Activated T-helper 2 cell treated with anti-CD3 and anti-CD28 coated beads, Interferon-gamma antibody, Interleukin-2, Interleukin-4, amounts not matched to agents 10 μg/mL and 5 μg/mL and 100 μg/mL, durations not matched to agents 14 hours and 24 hours and 36 hours (primary cell): ENCODE results near the gene GZMH. TPM values are rescaled to one million over a fixed set of nuclear protein-coding genes. Genes with fewer than 3 reads are reported as not detected.
"Not testable (repeated sequence)": the region's sequence is repeated elsewhere in the genome, so short reads cannot be mapped to it uniquely, and the experiment has no call there.

Experiments used
- DNase-seq: peaks from one replicate; pipeline ENCODE4 v3.0.0; 2021; ENCODE audit warnings: low spot score
- H3K27ac Mint-ChIP-seq: one replicate; pipeline ENCODE4 v1.8.0; 2021; ENCODE audit warnings: mixed read lengths
- H3K27me3 Mint-ChIP-seq: one replicate; pipeline ENCODE4 v1.8.0; 2021; ENCODE audit warnings: low read depth, mixed read lengths
- H3K36me3 Mint-ChIP-seq: one replicate; pipeline ENCODE4 v1.8.0; 2021; ENCODE audit warnings: low read depth, mixed read lengths
- H3K4me1 Mint-ChIP-seq: one replicate; pipeline ENCODE4 v1.8.0; 2021; ENCODE audit warnings: low read depth, mixed read lengths
- H3K4me3 Mint-ChIP-seq: one replicate; pipeline ENCODE4 v1.8.0; 2021; ENCODE audit warnings: low read depth, mild to moderate bottlenecking, moderate library complexity, mixed read lengths
- H3K9me3 Mint-ChIP-seq: one replicate; pipeline ENCODE4 v1.8.0; 2021; ENCODE audit warnings: mixed read lengths
- intact Hi-C: fragments of 100-400 bp; cut with micrococcal nuclease; formaldehyde crosslinking; loops from one replicate; pipeline ENCODE4 v1.15.1; 2023
- total RNA-seq: library from RNA; stranded (reverse); gene quantifications from 2 replicates; pipeline ENCODE4 v1.2.3, GENCODE V29; 2022

The GZMH gene
- total RNA-seq, result 12.6 and 14.0 TPM in 2 replicates

- Mint-ChIP-seq H3K36me3 (peaks cover 3% of the 10 kb centered on the region), H3K27ac (peak within 1 kb of the TSS; percentile 47), H3K9me3 (no peaks in the 10 kb centered on the region), H3K4me3 (no peak within 1 kb of the TSS), H3K27me3 (no peaks in the 10 kb centered on the region), H3K4me1 (peaks cover 76% of the 10 kb centered on the region)
- no peak for DNase-seq
- intact Hi-C loops, result loop anchor here (5.0 kb wide), 1 partner anchor 83 kb away; no protein-coding TSS in a partner anchor
Measured at GRCh38 chr14:24609655-24610344, at the start of gene GZMH. Gene GZMH, minus strand, starts transcription at chr14:24609685. Its CDS starts 72 bp downstream, at chr14:24609613.

- Mint-ChIP-seq H3K4me1 (peaks cover 28% of the 10 kb centered on the region), H3K9me3 (peaks cover 55% of the 10 kb centered on the region), H3K36me3 (peaks cover 37% of the 10 kb centered on the region)
- DNase-seq, intact Hi-C loops, H3K27me3 Mint-ChIP-seq, H3K27ac Mint-ChIP-seq, H3K4me3 Mint-ChIP-seq: not testable (repeated sequence)
Measured at GRCh38 chr14:24648361-24648760, 38.9 kb upstream of the GZMH start.

GRCh38 chr14:24639905-24640304 lies 30.4 kb upstream of the GZMH start:
- no peak for DNase-seq
- Mint-ChIP-seq H3K4me1 (peaks cover 60% of the 10 kb centered on the region), H3K27ac (peak overlapping the region; percentile 76), H3K36me3 (peaks cover 16% of the 10 kb centered on the region), H3K9me3 (peaks cover 4% of the 10 kb centered on the region), H3K27me3 (no peaks in the 10 kb centered on the region), H3K4me3 (peak overlapping the region; percentile 0)
- intact Hi-C loops, result loop anchor here (1.0 kb wide), 1 partner anchor 20 kb away; no protein-coding TSS in a partner anchor

- intact Hi-C loops, result loop anchor here (1.0 kb wide), 1 partner anchor 21 kb away; no protein-coding TSS in a partner anchor
- Mint-ChIP-seq H3K27me3 (no peaks in the 10 kb centered on the region), H3K27ac (peak overlapping the region; percentile 76), H3K9me3 (peaks cover 4% of the 10 kb centered on the region), H3K4me1 (peaks cover 64% of the 10 kb centered on the region), H3K36me3 (peaks cover 18% of the 10 kb centered on the region), H3K4me3 (peak overlapping the region; percentile 0)
- DNase-seq, result no peak
Measured at GRCh38 chr14:24639270-24639669, 29.8 kb upstream of the GZMH start.

GRCh38 chr14:24634158-24634557 lies 24.7 kb upstream of the GZMH start, which contains the start of gene GZMB:
Gene GZMB, minus strand, starts transcription at chr14:24634190. Its CDS starts 30 bp downstream, at chr14:24634160.
- H3K4me1 Mint-ChIP-seq, result peaks cover 75% of the 10 kb centered on the region

GRCh38 chr14:24633353-24633752 lies 23.9 kb upstream of the GZMH start:
- Mint-ChIP-seq H3K4me3 (peak overlapping the region; percentile 95), H3K36me3 (peaks cover 58% of the 10 kb centered on the region), H3K4me1 (peaks cover 69% of the 10 kb centered on the region), H3K27me3 (no peaks in the 10 kb centered on the region), H3K27ac (peak overlapping the region; percentile 93), H3K9me3 (peaks cover 4% of the 10 kb centered on the region)
- intact Hi-C loops, result no loop called here
- DNase-seq, result no peak

More at GRCh38 chr14:24634158-24634557, 24.7 kb upstream of the GZMH start, which contains the start of gene GZMB:
- DNase-seq, result peak; percentile 59
- Mint-ChIP-seq H3K27me3 (no peaks in the 10 kb centered on the region), H3K4me3 (peak within 1 kb of the TSS; percentile 95), H3K27ac (peak within 1 kb of the TSS; percentile 93), H3K36me3 (peaks cover 58% of the 10 kb centered on the region), H3K9me3 (peaks cover 4% of the 10 kb centered on the region)
- intact Hi-C loops, result loop anchor here (1.0 to 2.0 kb wide), 5 partner anchors 26 to 59 kb away; no protein-coding TSS in a partner anchor

- DNase-seq, result no peak
- no peaks in the 10 kb centered on the region for H3K27me3 Mint-ChIP-seq
- peak overlapping the region; percentile 95 for H3K4me3 Mint-ChIP-seq
- intact Hi-C loops, result no loop called here
- H3K9me3 Mint-ChIP-seq, result peaks cover 4% of the 10 kb centered on the region
- peak overlapping the region; percentile 93 for H3K27ac Mint-ChIP-seq
- peaks cover 61% of the 10 kb centered on the region for H3K36me3 Mint-ChIP-seq
- peaks cover 64% of the 10 kb centered on the region for H3K4me1 Mint-ChIP-seq
Measured at GRCh38 chr14:24632761-24633160, 23.3 kb upstream of the GZMH start.

- intact Hi-C loops, result no loop called here
- no peaks in the 10 kb centered on the region for H3K27me3 Mint-ChIP-seq
Measured at GRCh38 chr14:24632336-24632735, 22.9 kb upstream of the GZMH start.

GRCh38 chr14:24631749-24632335 lies 22.4 kb upstream of the GZMH start:
- DNase-seq, result no peak
- H3K36me3 Mint-ChIP-seq, result peaks cover 65% of the 10 kb centered on the region
- peak overlapping the region; percentile 93 for H3K27ac Mint-ChIP-seq
- peak overlapping the region; percentile 95 for H3K4me3 Mint-ChIP-seq
- intact Hi-C loops, result no loop called here
- peaks cover 60% of the 10 kb centered on the region for H3K4me1 Mint-ChIP-seq
- peaks cover 4% of the 10 kb centered on the region for H3K9me3 Mint-ChIP-seq
- no peaks in the 10 kb centered on the region for H3K27me3 Mint-ChIP-seq

More at GRCh38 chr14:24632336-24632735, 22.9 kb upstream of the GZMH start:
- peaks cover 4% of the 10 kb centered on the region for H3K9me3 Mint-ChIP-seq
- peaks cover 62% of the 10 kb centered on the region for H3K4me1 Mint-ChIP-seq
- H3K4me3 Mint-ChIP-seq, result peak overlapping the region; percentile 95
- peaks cover 65% of the 10 kb centered on the region for H3K36me3 Mint-ChIP-seq
- H3K27ac Mint-ChIP-seq, result peak overlapping the region; percentile 93
- no peak for DNase-seq

GRCh38 chr14:24630872-24631477 lies 21.5 kb upstream of the GZMH start:
- Mint-ChIP-seq H3K9me3 (no peaks in the 10 kb centered on the region), H3K27me3 (no peaks in the 10 kb centered on the region), H3K36me3 (peaks cover 64% of the 10 kb centered on the region), H3K4me3 (peak overlapping the region; percentile 95), H3K4me1 (peaks cover 56% of the 10 kb centered on the region), H3K27ac (peak overlapping the region; percentile 93)
- DNase-seq, result no peak
- intact Hi-C loops, result no loop called here

- Mint-ChIP-seq H3K4me1 (peaks cover 55% of the 10 kb centered on the region), H3K27ac (peak overlapping the region; percentile 93), H3K27me3 (no peaks in the 10 kb centered on the region), H3K9me3 (no peaks in the 10 kb centered on the region), H3K4me3 (peak overlapping the region; percentile 95), H3K36me3 (peaks cover 67% of the 10 kb centered on the region)
- intact Hi-C loops, result no loop called here
- no peak for DNase-seq
Measured at GRCh38 chr14:24630087-24630871, 20.8 kb upstream of the GZMH start.

- H3K4me3 Mint-ChIP-seq, result peak overlapping the region; percentile 95
- intact Hi-C loops, result no loop called here
- H3K36me3 Mint-ChIP-seq, result peaks cover 67% of the 10 kb centered on the region
- H3K27ac Mint-ChIP-seq, result peak overlapping the region; percentile 93
- H3K27me3 Mint-ChIP-seq, result no peaks in the 10 kb centered on the region
- H3K9me3 Mint-ChIP-seq, result no peaks in the 10 kb centered on the region
- no peak for DNase-seq
- H3K4me1 Mint-ChIP-seq, result peaks cover 48% of the 10 kb centered on the region
Measured at GRCh38 chr14:24629521-24629920, 20.0 kb upstream of the GZMH start.
